Fibroblast of peridontal ligament (primary cell): ENCODE measurements around the gene FAM169A.
"Not testable (repeated sequence)": the region's sequence is repeated elsewhere in the genome, so short reads cannot be mapped to it uniquely, and the experiment has no call there.

Experiments
- DNase-seq: peaks from one replicate; pipeline ENCODE4 v3.0.0-alpha.2; 2010; ENCODE audit errors: extremely low read depth

Gene FAM169A

GRCh38 chr5:74869414-74869813 lies 3.2 kb upstream of the FAM169A start:
- DNase-seq: not testable (repeated sequence)

- no peak for DNase-seq
These were observed 492 bp upstream of the FAM169A start for GRCh38 chr5:74866596-74867162.

GRCh38 chr5:74865256-74865803 lies 857 bp downstream of the FAM169A start:
- DNase-seq: no peak

- DNase-seq: no peak
These were observed 1.4 kb downstream of the FAM169A start for GRCh38 chr5:74864823-74865222.

GRCh38 chr5:74863726-74864125 lies 2.5 kb downstream of the FAM169A start:
- DNase-seq: no peak

- no peak for DNase-seq
These were observed 4.0 kb downstream of the FAM169A start for GRCh38 chr5:74862221-74862620.

- not testable (repeated sequence) for DNase-seq
These were observed 9.2 kb downstream of the FAM169A start for GRCh38 chr5:74856975-74857374.

GRCh38 chr5:74853256-74853655 lies 12.9 kb downstream of the FAM169A start:
- no peak for DNase-seq

- DNase-seq: peak; percentile 85
These were observed 14.4 kb downstream of the FAM169A start for GRCh38 chr5:74851684-74852353.

- no peak for DNase-seq
These were observed 15.3 kb downstream of the FAM169A start for GRCh38 chr5:74850789-74851425.

GRCh38 chr5:74850030-74850429 lies 16.2 kb downstream of the FAM169A start:
- DNase-seq: no peak

- DNase-seq: no peak
These were observed 17.6 kb downstream of the FAM169A start for GRCh38 chr5:74848553-74849025.

- no peak for DNase-seq
These were observed 27.0 kb downstream of the FAM169A start for GRCh38 chr5:74839229-74839628.

- no peak for DNase-seq
These were observed 27.9 kb downstream of the FAM169A start for GRCh38 chr5:74838262-74838661.

- DNase-seq: no peak
These were observed 29.1 kb downstream of the FAM169A start for GRCh38 chr5:74837115-74837514.

- DNase-seq: no peak
These were observed 32.5 kb downstream of the FAM169A start for GRCh38 chr5:74833537-74834266.

- no peak for DNase-seq
These were observed 36.8 kb downstream of the FAM169A start for GRCh38 chr5:74829413-74829812.

- DNase-seq: no peak
These were observed 43.9 kb downstream of the FAM169A start for GRCh38 chr5:74822288-74822687.

- no peak for DNase-seq
These were observed 49.3 kb downstream of the FAM169A start for GRCh38 chr5:74816875-74817274.

- peak; percentile 9 for DNase-seq
These were observed 55.3 kb downstream of the FAM169A start for GRCh38 chr5:74810915-74811314.

GRCh38 chr5:74801941-74802340 lies 64.2 kb downstream of the FAM169A start:
- peak; percentile 27 for DNase-seq

GRCh38 chr5:74801197-74801596 lies 65.0 kb downstream of the FAM169A start:
- DNase-seq: no peak
